NCI-H1048 (cell line): ENCODE measurements around the gene RETSAT.
"Not testable (repeated sequence)": the region's sequence is repeated elsewhere in the genome, so short reads cannot be mapped to it uniquely, and the experiment has no call there.

Experiments
- DNase-seq: peaks from one replicate; lab custom pipeline; 2025; lab: John Stamatoyannopoulos, UW

Gene RETSAT

GRCh38 chr2:85354286-85355072 lies at the start of gene RETSAT, which contains the start of gene ELMOD3:
TSS of gene RETSAT (minus strand) at chr2:85354528. CDS start at chr2:85354507, 21 bp downstream.
TSS of gene ELMOD3 (plus strand) at chr2:85354769. CDS start at chr2:85357199, 2,430 bp downstream.
- DNase-seq = peak; percentile 95

GRCh38 chr2:85401844-85402243 lies 47.5 kb upstream of the RETSAT start:
- no peak for DNase-seq

GRCh38 chr2:85401464-85401805 lies 47.1 kb upstream of the RETSAT start:
- no peak for DNase-seq

GRCh38 chr2:85400541-85401463 lies 46.5 kb upstream of the RETSAT start:
- no peak for DNase-seq

- DNase-seq = no peak
Observed at GRCh38 chr2:85400023-85400422, 45.7 kb upstream of the RETSAT start.

- DNase-seq = no peak
Observed at GRCh38 chr2:85399183-85399455, 44.8 kb upstream of the RETSAT start.

GRCh38 chr2:85398426-85399182 lies 44.3 kb upstream of the RETSAT start:
- DNase-seq = no peak

GRCh38 chr2:85397925-85398331 lies 43.6 kb upstream of the RETSAT start:
- DNase-seq = no peak

GRCh38 chr2:85396531-85397470 lies 42.5 kb upstream of the RETSAT start:
- no peak for DNase-seq

- no peak for DNase-seq
Observed at GRCh38 chr2:85395912-85396475, 41.7 kb upstream of the RETSAT start.

- DNase-seq = no peak
Observed at GRCh38 chr2:85394976-85395375, 40.6 kb upstream of the RETSAT start.

GRCh38 chr2:85394261-85394681 lies 39.9 kb upstream of the RETSAT start:
- DNase-seq = no peak

GRCh38 chr2:85393836-85394235 lies 39.5 kb upstream of the RETSAT start:
- DNase-seq = no peak

- no peak for DNase-seq
Observed at GRCh38 chr2:85390941-85391669, 36.8 kb upstream of the RETSAT start.

- no peak for DNase-seq
Observed at GRCh38 chr2:85388878-85389538, 34.7 kb upstream of the RETSAT start.

- no peak for DNase-seq
Observed at GRCh38 chr2:85387754-85388153, 33.4 kb upstream of the RETSAT start.

GRCh38 chr2:85385746-85386145 lies 31.4 kb upstream of the RETSAT start:
- DNase-seq = no peak

- DNase-seq = no peak
Observed at GRCh38 chr2:85383850-85384249, 29.5 kb upstream of the RETSAT start.

- not testable (repeated sequence) for DNase-seq
Observed at GRCh38 chr2:85383151-85383550, 28.8 kb upstream of the RETSAT start.

GRCh38 chr2:85380048-85380447 lies 25.7 kb upstream of the RETSAT start:
- no peak for DNase-seq
